AG04449 (cell line): Measurements from ENCODE around the gene WASF2.

Experiments used
- CTCF ChIA-PET: fragments of 350-600 bp; formaldehyde crosslinking; extraction: SDS; loops from one replicate; lab custom pipeline; 2021; ENCODE audit warnings: antibody characterized with exemption; lab: Yijun Ruan, JAX
- POLR2A ChIA-PET: fragments of 400-600, 350-600 bp; formaldehyde crosslinking; extraction: SDS; loops from one replicate; lab custom pipeline; 2020; ENCODE audit warnings: antibody characterized with exemption, inconsistent platforms; lab: Yijun Ruan, JAX
- DNase-seq: peaks from one replicate; pipeline ENCODE4 v3.0.0-alpha.2; 2010; ENCODE audit warnings: low read depth, low spot score
- H3K4me3 ChIP-seq: 2 replicates; pipeline ENCODE4 v1.5.1; 2011; ENCODE audit warnings: low read depth, mild to moderate bottlenecking, control low read depth, low read length
- TF ChIP-seq, protein P1 (sequence below): IDR thresholded peaks from one replicate; pipeline ENCODE4 v1.5.1; 2011; ENCODE audit warnings: mild to moderate bottlenecking, moderate library complexity, low read length, control low read depth, inconsistent platforms; ENCODE audit not compliant: insufficient read depth; ENCODE audit errors: missing control alignments

Gene WASF2

GRCh38 chr1:27518808-27519207 is 28.8 kb upstream of the WASF2 start:
- no peak for DNase-seq
- ChIA-PET CTCF (interaction anchor here (0.9 to 1.4 kb wide), 2 partner anchors 88 to 102 kb away, joined by 3 to 4 read pairs; no protein-coding TSS in a partner anchor), POLR2A (no interaction called here)
- no peak overlapping the region for H3K4me3 ChIP-seq
- TF ChIP-seq, protein P1, sequence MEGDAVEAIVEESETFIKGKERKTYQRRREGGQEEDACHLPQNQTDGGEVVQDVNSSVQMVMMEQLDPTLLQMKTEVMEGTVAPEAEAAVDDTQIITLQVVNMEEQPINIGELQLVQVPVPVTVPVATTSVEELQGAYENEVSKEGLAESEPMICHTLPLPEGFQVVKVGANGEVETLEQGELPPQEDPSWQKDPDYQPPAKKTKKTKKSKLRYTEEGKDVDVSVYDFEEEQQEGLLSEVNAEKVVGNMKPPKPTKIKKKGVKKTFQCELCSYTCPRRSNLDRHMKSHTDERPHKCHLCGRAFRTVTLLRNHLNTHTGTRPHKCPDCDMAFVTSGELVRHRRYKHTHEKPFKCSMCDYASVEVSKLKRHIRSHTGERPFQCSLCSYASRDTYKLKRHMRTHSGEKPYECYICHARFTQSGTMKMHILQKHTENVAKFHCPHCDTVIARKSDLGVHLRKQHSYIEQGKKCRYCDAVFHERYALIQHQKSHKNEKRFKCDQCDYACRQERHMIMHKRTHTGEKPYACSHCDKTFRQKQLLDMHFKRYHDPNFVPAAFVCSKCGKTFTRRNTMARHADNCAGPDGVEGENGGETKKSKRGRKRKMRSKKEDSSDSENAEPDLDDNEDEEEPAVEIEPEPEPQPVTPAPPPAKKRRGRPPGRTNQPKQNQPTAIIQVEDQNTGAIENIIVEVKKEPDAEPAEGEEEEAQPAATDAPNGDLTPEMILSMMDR = no peak

DNA sequence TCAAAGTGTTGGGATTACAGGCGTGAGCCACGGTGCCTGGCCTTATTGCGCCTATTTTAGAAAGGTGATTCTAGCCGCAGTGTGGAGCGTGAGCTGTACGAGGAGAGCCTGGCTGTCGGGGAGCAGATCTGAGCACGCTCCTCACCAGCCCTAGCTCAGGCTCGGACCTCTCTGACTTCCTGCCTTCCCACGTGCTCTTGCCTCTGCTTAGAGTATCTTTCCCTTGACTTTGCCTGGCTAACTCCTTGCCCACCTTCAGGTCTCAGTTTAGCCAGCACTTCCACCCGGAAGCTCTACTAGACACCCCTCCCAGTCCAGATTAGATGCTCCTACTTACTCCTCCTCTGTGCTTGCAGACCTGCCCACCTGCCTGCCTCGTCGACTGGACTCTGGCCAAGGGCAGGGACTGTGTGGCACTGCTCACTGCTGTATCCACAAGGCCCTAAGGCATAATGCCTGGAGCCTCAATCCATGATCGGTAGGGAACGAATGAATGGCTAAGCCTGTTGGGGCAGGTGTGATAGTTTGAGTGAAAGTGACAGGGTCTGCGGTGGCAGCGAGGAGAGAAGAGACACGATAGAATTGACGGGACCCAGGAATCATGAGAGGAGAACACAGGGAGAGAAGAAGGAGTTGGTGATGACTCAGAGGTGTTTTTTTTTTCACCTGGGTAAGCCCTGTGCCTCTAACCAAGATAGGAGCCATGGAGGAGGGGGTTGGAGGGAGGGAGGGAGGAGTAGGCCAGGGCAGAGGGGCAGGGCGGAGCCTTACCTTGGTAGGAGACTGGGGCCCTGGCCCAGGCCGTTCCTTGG is 28.1 kb upstream of the WASF2 start:
- H3K4me3 ChIP-seq = no peak overlapping the region
- TF ChIP-seq, protein P1 = no peak
- POLR2A ChIA-PET = no interaction called here
- DNase-seq = no peak
- CTCF ChIA-PET = interaction anchor here (0.6 to 1.4 kb wide), 3 partner anchors 16 to 147 kb away, joined by 3 to 4 read pairs (median 3); no protein-coding TSS in a partner anchor

GRCh38 chr1:27517301-27517700 is 27.3 kb upstream of the WASF2 start:
- no peak overlapping the region for H3K4me3 ChIP-seq
- ChIA-PET CTCF (interaction anchor here (0.6 to 1.3 kb wide), 2 partner anchors 17 to 147 kb away, joined by 3 read pairs; no protein-coding TSS in a partner anchor), POLR2A (no interaction called here)
- no peak for DNase-seq
- TF ChIP-seq, protein P1 = no peak

GRCh38 chr1:27515626-27516025 is 25.7 kb upstream of the WASF2 start:
- H3K4me3 ChIP-seq = no peak overlapping the region
- ChIA-PET POLR2A (no interaction called here), CTCF (interaction anchor here (1.1 to 1.2 kb wide), 2 partner anchors 10 to 41 kb away, joined by 5 read pairs; no protein-coding TSS in a partner anchor)
- TF ChIP-seq, protein P1 = no peak
- DNase-seq = no peak

GRCh38 chr1:27513958-27514357 is 24.0 kb upstream of the WASF2 start:
- DNase-seq = no peak
- CTCF ChIA-PET = no interaction called here
- POLR2A ChIA-PET = no interaction called here
- no peak overlapping the region for H3K4me3 ChIP-seq
- TF ChIP-seq, protein P1 = no peak

GRCh38 chr1:27513528-27513927 is 23.6 kb upstream of the WASF2 start:
- no peak overlapping the region for H3K4me3 ChIP-seq
- no peak for DNase-seq
- TF ChIP-seq, protein P1 = no peak
- POLR2A ChIA-PET = no interaction called here
- CTCF ChIA-PET = no interaction called here
